DND-41 (cell line): Measurements from ENCODE around the gene SH3TC1.

Experiments
- EZH2 ChIP-seq: IDR thresholded peaks from 3 replicates; pipeline ENCODE4 v1.6.1; 2012; ENCODE audit warnings: borderline replicate concordance, low read depth, mild to moderate bottlenecking, moderate library complexity, low read length, inconsistent platforms; ENCODE audit not compliant: severe bottlenecking
- TF ChIP-seq, protein P1 (sequence below): IDR thresholded peaks from 2 replicates; pipeline ENCODE4 v1.5.1; 2012; ENCODE audit warnings: borderline replicate concordance, low read length, moderate library complexity, mild to moderate bottlenecking; ENCODE audit not compliant: poor library complexity, severe bottlenecking; ENCODE audit errors: extremely low read depth

GRCh38 chr4:8167815-8168214, 31.3 kb upstream of the SH3TC1 start:
- TF ChIP-seq, protein P1, sequence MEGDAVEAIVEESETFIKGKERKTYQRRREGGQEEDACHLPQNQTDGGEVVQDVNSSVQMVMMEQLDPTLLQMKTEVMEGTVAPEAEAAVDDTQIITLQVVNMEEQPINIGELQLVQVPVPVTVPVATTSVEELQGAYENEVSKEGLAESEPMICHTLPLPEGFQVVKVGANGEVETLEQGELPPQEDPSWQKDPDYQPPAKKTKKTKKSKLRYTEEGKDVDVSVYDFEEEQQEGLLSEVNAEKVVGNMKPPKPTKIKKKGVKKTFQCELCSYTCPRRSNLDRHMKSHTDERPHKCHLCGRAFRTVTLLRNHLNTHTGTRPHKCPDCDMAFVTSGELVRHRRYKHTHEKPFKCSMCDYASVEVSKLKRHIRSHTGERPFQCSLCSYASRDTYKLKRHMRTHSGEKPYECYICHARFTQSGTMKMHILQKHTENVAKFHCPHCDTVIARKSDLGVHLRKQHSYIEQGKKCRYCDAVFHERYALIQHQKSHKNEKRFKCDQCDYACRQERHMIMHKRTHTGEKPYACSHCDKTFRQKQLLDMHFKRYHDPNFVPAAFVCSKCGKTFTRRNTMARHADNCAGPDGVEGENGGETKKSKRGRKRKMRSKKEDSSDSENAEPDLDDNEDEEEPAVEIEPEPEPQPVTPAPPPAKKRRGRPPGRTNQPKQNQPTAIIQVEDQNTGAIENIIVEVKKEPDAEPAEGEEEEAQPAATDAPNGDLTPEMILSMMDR: no peak
- no peak for TF ChIP-seq EZH2
